GM12878 (cell line): ENCODE measurements around the gene MRPL53. TPM values are rescaled to one million over a fixed set of nuclear protein-coding genes. Genes with fewer than 3 reads are reported as not detected.

Experiments
- ATAC-seq: fragments of 200-7000 bp; cut with Tn5 transposase; 3 replicates; pipeline ENCODE4 v1.9.1; 2020; ENCODE audit warnings: mild to moderate bottlenecking, moderate library complexity
- BruUV-seq: library from RNA; stranded (reverse); fragments of 400-500 nt; replicated peaks from 2 replicates; lab custom pipeline; 2021; lab: Mats Ljungman, UMichigan
- CTCF ChIA-PET: fragments of 300-600 bp; sonication (Branson Sonifier 250); formaldehyde crosslinking; extraction: SDS; loops from one replicate; lab custom pipeline; 2021; ENCODE audit warnings: inconsistent platforms; lab: Yijun Ruan, JAX
- POLR2A ChIA-PET: fragments of 350-600 bp; formaldehyde crosslinking; extraction: SDS; loops from one replicate; lab custom pipeline; 2021; ENCODE audit warnings: inconsistent platforms; lab: Charles Lee
- RAD21 ChIA-PET: fragments of 300-600 bp; sonication (Branson Sonifier 250); formaldehyde crosslinking; loops from one replicate; lab custom pipeline; 2023; ENCODE audit warnings: antibody characterized with exemption; ENCODE audit not compliant: unreplicated experiment; lab: Charles Lee
- SMC1A ChIA-PET: fragments of 300-600 bp; sonication (Branson Sonifier 250); formaldehyde crosslinking; loops from one replicate; lab custom pipeline; 2023; ENCODE audit not compliant: unreplicated experiment, uncharacterized antibody; lab: Charles Lee
- DNase-seq: peaks from one replicate; pipeline ENCODE4 v3.0.0-alpha.2; 2011; ENCODE audit warnings: low read depth, low spot score
- FAIRE-seq: peaks from 3 replicates; lab custom pipeline; 2011; peaks lifted over from hg19 to GRCh38; lab: Jason Lieb, UNC
- H2AFZ ChIP-seq: 2 replicates; pipeline ENCODE4 v1.6.0; 2011; ENCODE audit warnings: low read depth, low read length, control low read depth; ENCODE audit not compliant: control insufficient read depth
- H3K27ac ChIP-seq: 2 replicates; pipeline ENCODE4 v1.5.1; 2011; ENCODE audit warnings: control low read depth; ENCODE audit not compliant: control insufficient read depth, insufficient read depth
- H3K27me3 ChIP-seq, 2 experiments: replicated peaks in 1 of 2; 2 replicates each; pipeline versions ENCODE4 v1.6.0 to v1.6.1; 2011; ENCODE audit warnings: low read length in 1 of 2; ENCODE audit not compliant: control insufficient read depth in 2 of 2, insufficient read depth in 2 of 2
- H3K36me3 ChIP-seq, 2 experiments: 2 replicates each; pipeline ENCODE4 v1.5.1; 2011; ENCODE audit warnings: low read length in 1 of 2; ENCODE audit not compliant: control insufficient read depth in 2 of 2, insufficient read depth in 2 of 2
- H3K4me1 ChIP-seq: 2 replicates; pipeline ENCODE4 v1.6.1; 2011; ENCODE audit warnings: mild to moderate bottlenecking, low read length, moderate library complexity, mixed read lengths; ENCODE audit not compliant: control insufficient read depth, insufficient read depth
- H3K4me2 ChIP-seq: 2 replicates; pipeline ENCODE4 v1.6.0; 2011; ENCODE audit warnings: control low read depth; ENCODE audit not compliant: control insufficient read depth, insufficient read depth
- H3K4me3 ChIP-seq: fragments of 200-600 bp; sonication (generic); 2 replicates; pipeline ENCODE4 v1.5.1; 2016
- H3K79me2 ChIP-seq: 2 replicates; pipeline ENCODE4 v1.6.0; 2011; ENCODE audit warnings: low read length; ENCODE audit not compliant: control insufficient read depth, insufficient read depth
- H3K9ac ChIP-seq: 2 replicates; pipeline ENCODE4 v1.8.0; 2011; ENCODE audit warnings: low read length, control low read depth, mixed read lengths; ENCODE audit not compliant: control insufficient read depth, insufficient read depth
- H3K9me3 ChIP-seq: replicated peaks from 3 replicates; pipeline ENCODE4 v1.5.1; 2011; ENCODE audit warnings: mild to moderate bottlenecking, low read length; ENCODE audit not compliant: control insufficient read depth, insufficient read depth
- H4K20me1 ChIP-seq: 2 replicates; pipeline ENCODE4 v1.6.0; 2011; ENCODE audit not compliant: control insufficient read depth, insufficient read depth
- BCL11A ChIP-seq: IDR thresholded peaks from 2 replicates; pipeline ENCODE4 v1.6.1; 2011; ENCODE audit warnings: low read depth, low read length
- CBX5 ChIP-seq: sonication (generic); IDR thresholded peaks from 2 replicates; pipeline ENCODE4 v1.6.1; 2016; ENCODE audit warnings: low read depth, moderate library complexity, mild to moderate bottlenecking, inconsistent platforms
- IRF5 ChIP-seq: fragments of 450-650 bp; IDR thresholded peaks from 2 replicates; pipeline ENCODE4 v1.6.1; 2017; ENCODE audit warnings: borderline replicate concordance
- NR2F1 ChIP-seq: fragments of 450-650 bp; conservative IDR thresholded peaks from 2 replicates; pipeline ENCODE4 v1.6.1; 2017; ENCODE audit warnings: mild to moderate bottlenecking
- PAX8 ChIP-seq: fragments of 450-650 bp; IDR thresholded peaks from 2 replicates; pipeline ENCODE4 v1.6.1; 2017; ENCODE audit warnings: mild to moderate bottlenecking, moderate library complexity
- POLR2AphosphoS2 ChIP-seq: IDR thresholded peaks from 2 replicates; pipeline ENCODE4 v1.6.1; 2011; ENCODE audit warnings: low read depth, mild to moderate bottlenecking, low read length, improper control_type of control experiment, moderate library complexity
- SIX5 ChIP-seq: IDR thresholded peaks from 2 replicates; pipeline ENCODE4 v1.6.1; 2011; ENCODE audit warnings: mild to moderate bottlenecking, low read depth, low read length, moderate library complexity; ENCODE audit not compliant: severe bottlenecking
- SKIL ChIP-seq: fragments of 450-650 bp; IDR thresholded peaks from 2 replicates; pipeline ENCODE4 v1.6.1; 2017; ENCODE audit warnings: mild to moderate bottlenecking, low read depth, inconsistent platforms; ENCODE audit not compliant: poor library complexity, severe bottlenecking
- SP1 ChIP-seq: IDR thresholded peaks from one replicate; pipeline ENCODE4 v1.6.1; 2011; ENCODE audit warnings: low read depth, low read length
- TBL1XR1 ChIP-seq: IDR thresholded peaks from 2 replicates; pipeline ENCODE4 v1.6.1; 2012; ENCODE audit warnings: low read depth, low read length, improper control_type of control experiment
- ZBTB4 ChIP-seq: fragments of 450-650 bp; formaldehyde crosslinking; IDR thresholded peaks from 2 replicates; pipeline ENCODE4 v1.4.0; 2022; ENCODE audit warnings: mild to moderate bottlenecking, moderate library complexity
- WGBS: methylation state at CpG from one replicate; pipeline ENCODE4 v1.1.6; 2016; ENCODE audit warnings: low lambda C conversion rate; ENCODE audit not compliant: insufficient replicate concordance, insufficient coverage; ENCODE audit errors: missing lambda C conversion rate; 5-methylcytosine and 5-hydroxymethylcytosine counted together
- in situ Hi-C: fragments of 300-500 bp; cut with MboI; formaldehyde crosslinking; loops from 9 replicates; pipeline ENCODE4 v1.14.3; 2018; ENCODE audit warnings: mixed read lengths
- intact Hi-C: fragments of 100-400 bp; cut with micrococcal nuclease; formaldehyde crosslinking; loops from one replicate; pipeline ENCODE4 v1.14.2; 2022; ENCODE audit not compliant: unreplicated experiment
- polyA plus RNA-seq, 11 experiments: library from polyadenylated mRNA; depleted of rRNA in 4 of 11; unstranded in 6 of 11; stranded (reverse) in 5 of 11; fragments of >200 nt; fragmentation: Nextera tagmentation in 4 of 11; fragmentation: Illumina TruSeq in 1 of 11; extraction: Ambion mirVana in 4 of 11; extraction: Trizol in 1 of 11; gene quantifications; 1 replicate in 1 of 11; 2 replicates in 10 of 11; pipeline versions ENCODE4 v1.2.1 to v1.2.3, GENCODE V29; 2011 to 2016; ENCODE audit warnings: inconsistent platforms in 2 of 11, missing spikeins in 2 of 11, low read depth in 1 of 11
- total RNA-seq, 4 experiments: library from RNA; depleted of rRNA in 3 of 4; stranded (reverse); fragments of >200 nt in 3 of 4; fragmentation: Illumina TruSeq in 1 of 4; extraction: Trizol in 1 of 4; gene quantifications; 2 replicates each; pipeline versions ENCODE4 v1.2.1 to v1.2.3, GENCODE V29; 2013 to 2021

MRPL53 gene
- total and polyA plus RNA-seq, 10 of the 15 experiments (the other 5 are each of a cell fraction or from before 2014, with no cell fraction given), result 15.1 to 167 (median 80.9) TPM

DNA sequence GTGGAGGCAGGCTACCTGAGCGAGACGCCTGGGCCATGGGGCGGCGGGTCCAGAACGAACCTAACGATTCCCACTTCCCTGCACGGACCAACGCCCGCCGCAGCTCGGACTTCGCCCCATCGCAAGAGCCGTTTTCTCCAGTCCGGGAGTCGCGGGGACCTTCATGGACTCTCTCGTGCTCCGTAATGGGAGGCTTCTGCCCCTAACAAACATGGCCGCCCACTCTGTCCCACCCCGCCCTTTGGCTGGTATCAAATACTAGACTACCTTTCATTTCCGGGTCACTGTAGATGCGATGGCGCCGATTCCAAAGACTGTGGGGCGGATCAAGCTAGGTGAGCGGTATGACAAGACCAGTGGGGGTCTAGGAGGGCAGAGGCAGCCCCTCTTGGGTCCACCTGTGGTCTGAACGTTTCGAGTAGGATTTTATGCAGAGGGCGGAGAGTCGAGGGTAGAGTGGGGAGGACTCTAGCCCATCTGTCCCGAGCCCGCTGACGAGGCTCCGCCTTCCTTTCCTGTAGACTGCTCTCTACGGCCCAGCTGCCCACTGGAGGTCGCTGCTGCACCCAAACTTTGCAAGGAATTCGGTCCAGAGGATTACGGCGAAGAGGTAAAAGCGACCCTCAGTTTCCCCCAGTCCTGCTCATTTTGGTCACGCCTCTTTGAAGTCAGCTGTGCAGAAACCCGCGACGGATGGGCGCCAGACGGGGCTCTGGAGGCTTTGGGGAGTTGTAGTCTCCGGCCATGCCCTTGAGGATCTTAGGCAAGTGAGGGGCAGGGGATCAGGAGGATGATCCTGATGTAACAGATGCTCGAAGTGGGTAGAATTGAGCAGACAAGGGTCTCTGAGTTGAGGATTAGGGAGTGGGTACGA is 10.6 kb upstream of the MRPL53 start, which contains the start of the genes CCDC142 and TTC31 (continued):
- no peak for TF ChIP-seq ZBTB4 (CRISPR knock-in tag)
- no peak for TF ChIP-seq POLR2AphosphoS2
- TF ChIP-seq, all 136 proteins: peak for 57

DNA sequence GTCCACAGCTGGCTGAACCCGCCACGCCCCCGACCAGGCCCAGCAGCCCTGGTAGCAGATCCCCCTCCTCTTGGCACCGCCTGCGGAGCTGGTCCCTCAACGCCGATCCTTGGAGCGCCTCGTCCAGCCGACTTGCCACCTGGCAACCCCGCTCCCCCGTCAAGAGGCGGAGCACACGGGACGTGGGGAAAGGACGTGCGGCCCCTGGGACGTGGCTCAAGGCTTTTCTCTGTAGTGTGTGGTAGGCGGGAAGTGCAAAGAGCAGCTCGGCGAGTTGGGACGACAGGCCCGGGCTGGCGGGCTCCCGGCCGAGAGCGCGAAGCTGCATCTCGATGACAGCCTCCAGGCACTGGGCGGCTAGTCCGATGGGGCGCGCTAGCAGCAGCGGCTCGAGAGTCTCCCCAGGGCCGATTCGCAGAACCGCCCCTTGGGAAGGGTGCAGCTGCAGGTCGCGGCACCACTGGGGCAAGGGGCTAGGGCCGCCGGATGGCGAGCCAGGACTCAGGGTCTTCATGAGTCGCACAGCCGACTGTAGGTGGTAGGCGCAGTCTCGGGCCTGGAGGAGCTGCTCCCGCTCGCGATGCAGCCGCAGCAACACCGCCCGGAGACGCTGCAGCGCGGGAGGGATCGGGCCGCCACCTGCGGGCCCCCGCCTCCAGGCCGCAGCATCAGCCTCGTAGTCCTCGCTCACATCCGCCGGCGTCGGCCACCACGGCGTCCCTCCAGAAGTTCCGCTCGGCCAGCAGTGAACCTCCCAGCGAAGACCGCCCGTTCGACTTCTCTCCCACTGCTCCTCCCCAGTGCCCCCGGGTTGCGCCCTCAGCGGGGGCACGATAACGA is 9.7 kb upstream of the MRPL53 start:
- no peaks in the 10 kb centered on the region for H3K36me3 ChIP-seq
- BruUV-seq, result TSS peak; percentile 83
- no peaks in the 10 kb centered on the region for H3K9me3 ChIP-seq
- H3K79me2 ChIP-seq, result peaks cover 27% of the 10 kb centered on the region
- peak overlapping the region; percentile 91 for H3K9ac ChIP-seq
- FAIRE-seq (no peak), ATAC-seq (peak; percentile 76), DNase-seq (no peak)
- POLR2A ChIA-PET, result interaction anchor here (0.6 to 3.6 kb wide), 16 partner anchors 8 to 119 kb away, joined by 3 to 44 read pairs (median 5); partner anchors contain the start of genes AUP1, HTRA2, INO80B and MOGS
- RAD21 ChIA-PET, result interaction anchor here (0.6 to 5.9 kb wide), 19 partner anchors 10 to 658 kb away, joined by 3 to 121 read pairs (median 4); partner anchors contain the start of genes AUP1, DQX1, HTRA2 and INO80B
- H3K4me2 ChIP-seq, result peak overlapping the region; percentile 96
- WGBS, result 1% methylated on average over 69 of the region's 80 CpGs
- peaks cover 13% of the 10 kb centered on the region for H3K4me1 ChIP-seq
- H3K27me3 ChIP-seq, result no peaks in the 10 kb centered on the region; a peak in 1 of 4 replicates
- peak overlapping the region; percentile 100 for H2AFZ ChIP-seq
- in situ Hi-C loops, result loop anchor here (10.0 kb wide), 1 partner anchor 103 kb away; no protein-coding TSS in a partner anchor
- no peaks in the 10 kb centered on the region; the same call in 1 of the 2 replicates for H4K20me1 ChIP-seq
- intact Hi-C loops, result loop anchor here (1.0 to 2.0 kb wide), 2 partner anchors 21 to 24 kb away; partner anchors contain the start of gene WBP1
- peak overlapping the region; percentile 96 for H3K27ac ChIP-seq
- SMC1A ChIA-PET, result interaction anchor here (1.0 to 5.7 kb wide), 16 partner anchors 9 to 144 kb away, joined by 3 to 128 read pairs (median 6); partner anchors contain the start of genes HTRA2, INO80B, MRPL53 and WBP1
- CTCF ChIA-PET, result interaction anchor here (0.5 to 19.4 kb wide), 28 partner anchors 8 to 147 kb away, joined by 3 to 280 read pairs (median 5); partner anchors contain the start of genes AUP1, DQX1, HTRA2 and INO80B
- H3K4me3 ChIP-seq, result peak overlapping the region; percentile 97
- TF ChIP-seq SIX5 (no peak), BCL11A (0 out of 2 replicates have a peak, but pooled peaks have one; percentile 7), IRF5 (no peak), NR2F1 (no peak), CBX5 (no peak), PAX8 (no peak), TBL1XR1 (0 out of 2 replicates have a peak, but pooled peaks have one; percentile 21), SKIL (no peak), SP1 (no peak)
